ENCODE data around the gene FLNB. TPM values are rescaled to one million over a fixed set of nuclear protein-coding genes. Genes with fewer than 3 reads are reported as not detected.

The FLNB gene
- total RNA-seq, 2 donors from 2014 or later = 331 to 408 TPM

DNA sequence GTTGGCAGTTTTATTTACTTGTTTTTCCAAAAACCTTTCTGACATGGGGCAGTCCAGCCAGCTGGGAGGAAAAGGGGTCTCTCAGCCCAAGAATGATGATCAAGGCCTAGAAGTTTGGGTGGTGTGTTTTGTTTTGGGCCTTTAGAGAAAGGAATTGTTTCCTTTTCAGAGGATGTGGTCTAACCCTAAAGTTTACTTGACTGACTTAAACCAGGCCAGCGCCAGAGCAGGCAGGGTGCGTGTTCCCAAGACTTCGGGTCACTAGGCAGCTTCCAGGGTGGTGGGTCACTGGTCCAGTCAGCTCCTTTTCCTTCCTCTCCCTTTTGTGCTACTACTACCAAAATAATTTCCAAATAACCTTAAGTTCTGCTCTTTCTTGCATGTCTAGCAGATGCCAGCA, 4.9 kb downstream of the FLNB start:
- DNase-seq (ENCODE audit: low spot score) = no peak
- Histone ChIP-seq H3K27me3 (replicated peaks; ENCODE audit: insufficient read depth) (no peaks in the 10 kb centered on the region), H3K4me3 (no peak overlapping the region), H3K9me3 (no peaks in the 10 kb centered on the region), H3K27ac (peak overlapping the region; percentile 54 to 93), H3K4me1 (replicated peaks) (peaks cover 21% of the 10 kb centered on the region), H3K36me3 (no peaks in the 10 kb centered on the region)
- TF ChIP-seq POLR2AphosphoS5 (IDR thresholded peaks at IDR 0.05) (no peak), POLR2A (IDR thresholded peaks at IDR 0.05) (no peak)
- TF ChIP-seq, protein P1, sequence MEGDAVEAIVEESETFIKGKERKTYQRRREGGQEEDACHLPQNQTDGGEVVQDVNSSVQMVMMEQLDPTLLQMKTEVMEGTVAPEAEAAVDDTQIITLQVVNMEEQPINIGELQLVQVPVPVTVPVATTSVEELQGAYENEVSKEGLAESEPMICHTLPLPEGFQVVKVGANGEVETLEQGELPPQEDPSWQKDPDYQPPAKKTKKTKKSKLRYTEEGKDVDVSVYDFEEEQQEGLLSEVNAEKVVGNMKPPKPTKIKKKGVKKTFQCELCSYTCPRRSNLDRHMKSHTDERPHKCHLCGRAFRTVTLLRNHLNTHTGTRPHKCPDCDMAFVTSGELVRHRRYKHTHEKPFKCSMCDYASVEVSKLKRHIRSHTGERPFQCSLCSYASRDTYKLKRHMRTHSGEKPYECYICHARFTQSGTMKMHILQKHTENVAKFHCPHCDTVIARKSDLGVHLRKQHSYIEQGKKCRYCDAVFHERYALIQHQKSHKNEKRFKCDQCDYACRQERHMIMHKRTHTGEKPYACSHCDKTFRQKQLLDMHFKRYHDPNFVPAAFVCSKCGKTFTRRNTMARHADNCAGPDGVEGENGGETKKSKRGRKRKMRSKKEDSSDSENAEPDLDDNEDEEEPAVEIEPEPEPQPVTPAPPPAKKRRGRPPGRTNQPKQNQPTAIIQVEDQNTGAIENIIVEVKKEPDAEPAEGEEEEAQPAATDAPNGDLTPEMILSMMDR (IDR thresholded peaks at IDR 0.05) = no peak
- WGBS = 84% methylated on average over 3 of the region's 3 CpGs
- intact Hi-C loops (cut with DNase I) = loop anchor here (5.0 kb wide), 1 partner anchor 59 kb away; no protein-coding TSS in a partner anchor

DNA sequence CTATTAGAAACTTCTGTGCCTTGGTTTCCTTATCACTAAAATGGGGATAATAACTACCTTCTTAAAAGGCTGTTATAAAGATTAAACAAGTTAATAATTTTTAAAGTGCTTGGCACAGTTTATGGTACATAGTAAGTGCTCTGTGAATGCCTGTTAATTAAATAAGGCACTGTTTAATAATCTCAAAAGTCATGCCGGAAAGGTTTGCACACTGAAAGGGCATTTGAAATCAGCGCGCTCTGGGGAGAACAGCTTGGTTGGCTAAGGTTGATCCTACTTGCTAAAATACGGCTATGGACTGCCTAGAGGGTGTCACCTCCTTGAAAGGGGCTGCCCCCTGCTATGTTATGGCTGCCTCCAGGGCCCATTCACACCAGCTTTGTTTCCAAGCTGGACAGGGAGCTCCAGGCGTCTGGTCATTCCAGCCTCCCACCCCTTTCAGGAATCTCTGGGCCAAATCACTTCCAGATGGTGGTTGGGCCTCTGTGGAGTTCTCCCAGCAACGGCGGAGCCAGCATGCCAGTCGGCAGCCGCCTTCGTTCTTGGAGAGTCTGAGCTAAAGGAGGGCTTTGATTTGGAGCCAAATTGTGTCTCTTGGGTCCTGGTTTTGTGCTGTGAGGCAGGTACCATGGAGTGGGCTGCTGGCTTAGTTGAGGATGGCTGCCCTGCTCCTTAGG, 5.9 kb downstream of the FLNB start:
- no peak overlapping the region for H3K4me3 ChIP-seq
- WGBS = 40% methylated on average over 10 of the region's 10 CpGs
- no peaks in the 10 kb centered on the region for H3K9me3 ChIP-seq
- H3K4me1 ChIP-seq (replicated peaks) = peaks cover 25% of the 10 kb centered on the region
- peak; percentile 28 for TF ChIP-seq POLR2AphosphoS5 (IDR thresholded peaks at IDR 0.05)
- TF ChIP-seq POLR2A (IDR thresholded peaks at IDR 0.05) = no peak
- no peak for DNase-seq (ENCODE audit: low spot score)
- H3K27ac ChIP-seq = peak overlapping the region; percentile 54 to 93
- H3K36me3 ChIP-seq = no peaks in the 10 kb centered on the region
- no peaks in the 10 kb centered on the region for H3K27me3 ChIP-seq (replicated peaks; ENCODE audit: insufficient read depth)
- intact Hi-C loops (cut with DNase I) = loop anchor here (5.0 kb wide), 1 partner anchor 58 kb away; no protein-coding TSS in a partner anchor

DNA sequence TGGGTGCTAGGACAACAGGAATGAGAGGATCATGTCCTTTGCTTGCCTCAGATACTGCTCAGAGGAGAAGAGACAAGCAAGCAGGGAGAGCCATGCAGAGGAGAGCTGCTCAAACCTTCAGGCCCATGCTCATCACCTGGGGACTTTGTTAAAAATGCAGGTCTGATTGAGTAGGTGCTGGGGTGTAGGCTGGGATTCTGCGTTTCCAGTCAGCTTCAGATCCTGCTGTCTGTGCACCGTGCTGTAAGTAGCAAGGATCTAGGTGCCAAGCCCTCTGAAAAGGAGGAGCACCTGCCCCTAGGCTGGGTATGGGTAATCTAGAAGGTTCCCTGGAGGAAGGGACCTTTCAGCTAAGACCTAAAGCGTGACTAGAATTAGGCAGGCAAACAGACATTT, 7.3 kb downstream of the FLNB start:
- TF ChIP-seq, protein P1 (IDR thresholded peaks at IDR 0.05) = no peak
- TF ChIP-seq POLR2A (IDR thresholded peaks at IDR 0.05) (no peak), POLR2AphosphoS5 (IDR thresholded peaks at IDR 0.05) (no peak)
- Histone ChIP-seq H3K4me1 (replicated peaks) (peaks cover 37% of the 10 kb centered on the region), H3K27ac (peak overlapping the region; percentile 54 to 93), H3K4me3 (no peak overlapping the region), H3K9me3 (no peaks in the 10 kb centered on the region), H3K27me3 (replicated peaks; ENCODE audit: insufficient read depth) (no peaks in the 10 kb centered on the region), H3K36me3 (no peaks in the 10 kb centered on the region)
- 80% methylated on average over 3 of the region's 3 CpGs for WGBS
- intact Hi-C loops (cut with DNase I) = loop anchor here (5.0 kb wide), 1 partner anchor 37 kb away; no protein-coding TSS in a partner anchor
- no peak for DNase-seq (ENCODE audit: low spot score)

DNA sequence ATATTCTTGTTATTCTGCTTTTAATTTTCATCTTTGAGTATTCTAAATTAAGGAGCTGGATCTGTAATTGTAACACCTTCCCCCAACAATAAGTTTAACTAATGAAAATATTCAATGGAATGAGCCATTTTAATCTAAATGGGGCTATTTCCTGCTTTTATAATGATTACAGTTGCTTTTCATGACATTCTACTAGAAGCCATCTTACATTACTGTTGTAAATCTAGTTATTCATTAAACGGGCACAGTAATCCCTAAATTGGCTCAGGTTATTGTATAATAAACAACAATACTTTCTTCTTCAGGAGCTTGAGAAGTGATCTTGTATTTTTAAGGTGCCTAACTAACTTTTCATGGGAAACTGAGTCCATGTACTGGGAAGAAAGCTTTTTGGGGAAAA, 8.5 kb downstream of the FLNB start:
- TF ChIP-seq, protein P1 (IDR thresholded peaks at IDR 0.05) = no peak
- TF ChIP-seq POLR2A (IDR thresholded peaks at IDR 0.05) (no peak), POLR2AphosphoS5 (IDR thresholded peaks at IDR 0.05) (no peak)
- peak overlapping the region; percentile 32 to 48 for H3K27ac ChIP-seq
- H3K4me3 ChIP-seq = no peak overlapping the region
- intact Hi-C loops (cut with DNase I) = loop anchor here (5.0 kb wide), 1 partner anchor 36 kb away; no protein-coding TSS in a partner anchor
- H3K36me3 ChIP-seq = no peaks in the 10 kb centered on the region
- no peak for DNase-seq (ENCODE audit: low spot score)
- peaks cover 43% of the 10 kb centered on the region for H3K4me1 ChIP-seq (replicated peaks)
- 13% methylated on average over 1 of the region's 1 CpG for WGBS
- H3K9me3 ChIP-seq = no peaks in the 10 kb centered on the region
- no peaks in the 10 kb centered on the region for H3K27me3 ChIP-seq (replicated peaks; ENCODE audit: insufficient read depth)

DNA sequence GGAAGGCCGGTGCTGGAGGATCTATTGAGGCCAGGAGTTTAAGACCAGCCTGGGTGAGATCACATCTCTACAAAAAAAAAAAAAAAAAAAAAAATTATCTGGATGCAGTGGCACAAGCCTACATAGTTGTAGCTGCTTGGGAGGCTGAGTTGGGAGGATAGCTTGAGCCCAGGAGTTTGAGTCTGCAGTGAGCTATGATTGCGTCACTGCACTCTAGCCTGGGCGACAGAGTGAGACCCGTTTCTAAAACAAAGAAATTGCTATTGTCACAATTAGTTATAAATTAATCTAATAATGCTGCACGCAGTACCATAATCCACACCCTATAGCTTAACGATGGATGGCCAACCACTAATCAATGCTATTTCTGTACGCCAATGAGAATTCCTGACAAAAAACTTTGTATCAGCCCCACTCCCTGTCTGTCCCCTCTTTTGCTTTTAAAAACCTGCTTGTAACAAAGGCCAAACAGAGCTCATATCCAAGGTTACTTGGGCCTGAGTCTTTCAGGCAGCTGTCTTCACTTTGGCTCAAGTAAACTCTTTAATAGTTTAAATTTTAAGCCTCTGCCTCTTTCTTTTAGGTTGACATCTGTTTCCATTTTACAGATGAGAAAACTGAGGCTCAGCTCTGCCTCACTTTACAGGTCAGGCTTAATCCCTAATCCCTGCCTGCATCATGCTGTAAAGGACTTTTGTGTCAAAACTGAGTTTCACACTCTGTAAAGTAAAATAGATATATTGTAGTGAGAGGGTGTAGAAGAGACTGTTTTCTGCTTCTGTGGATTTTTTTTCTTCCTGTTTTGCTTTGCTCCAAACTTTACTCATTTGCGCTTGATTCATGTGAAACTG, 10.9 kb downstream of the FLNB start:
- intact Hi-C loops (cut with DNase I) = loop anchor here (5.0 kb wide), 1 partner anchor 33 kb away; no protein-coding TSS in a partner anchor
- TF ChIP-seq POLR2A (IDR thresholded peaks at IDR 0.05) (no peak), POLR2AphosphoS5 (IDR thresholded peaks at IDR 0.05) (no peak)
- TF ChIP-seq, protein P1 (IDR thresholded peaks at IDR 0.05) = no peak
- no peak for DNase-seq (ENCODE audit: low spot score)
- Histone ChIP-seq H3K9me3 (no peaks in the 10 kb centered on the region), H3K36me3 (no peaks in the 10 kb centered on the region), H3K27ac (peak overlapping the region; percentile 67 to 84), H3K4me3 (no peak overlapping the region), H3K4me1 (replicated peaks) (peaks cover 41% of the 10 kb centered on the region), H3K27me3 (replicated peaks; ENCODE audit: insufficient read depth) (no peaks in the 10 kb centered on the region)
- 85% methylated on average over 8 of the region's 8 CpGs for WGBS

Measured in prostate gland (tissue), 2 donors.